ENCODE data around the gene MSMB.

The MSMB gene

GRCh38 chr10:46070749-46071148 is 24.7 kb upstream of the MSMB start:
- no peak overlapping the region for H3K4me3 Mint-ChIP-seq
- no peaks in the 10 kb centered on the region for H3K36me3 Mint-ChIP-seq (ENCODE audit: low read depth)
- peaks cover 5% of the 10 kb centered on the region for H3K27me3 Mint-ChIP-seq (ENCODE audit: low read depth)
- no peak overlapping the region for H3K27ac Mint-ChIP-seq
- TF ChIP-seq CTCF (IDR thresholded peaks at IDR 0.05; ENCODE audit: unreplicated experiment in 3 of 3): no peak
- no peaks in the 10 kb centered on the region for H3K4me1 Mint-ChIP-seq
- H3K9me3 Mint-ChIP-seq: peaks cover 3% of the 10 kb centered on the region

- Mint-ChIP-seq H3K36me3 (ENCODE audit: low read depth) (no peaks in the 10 kb centered on the region), H3K27me3 (ENCODE audit: low read depth) (peaks cover 7% of the 10 kb centered on the region), H3K4me3 (no peak overlapping the region), H3K27ac (no peak overlapping the region), H3K9me3 (peaks cover 3% of the 10 kb centered on the region), H3K4me1 (no peaks in the 10 kb centered on the region)
- no peak for TF ChIP-seq CTCF (IDR thresholded peaks at IDR 0.05; ENCODE audit: unreplicated experiment in 3 of 3)
Observed at GRCh38 chr10:46069771-46070463, 23.8 kb upstream of the MSMB start.

GRCh38 chr10:46068905-46069304 is 22.8 kb upstream of the MSMB start:
- H3K27me3 Mint-ChIP-seq (ENCODE audit: low read depth): peaks cover 4% of the 10 kb centered on the region

GRCh38 chr10:46068117-46068516 is 22.0 kb upstream of the MSMB start:
- peaks cover 4% of the 10 kb centered on the region for H3K27me3 Mint-ChIP-seq (ENCODE audit: low read depth)
- H3K9me3 Mint-ChIP-seq: no peaks in the 10 kb centered on the region
- H3K4me3 Mint-ChIP-seq: no peak overlapping the region
- no peak overlapping the region for H3K27ac Mint-ChIP-seq
- no peaks in the 10 kb centered on the region for H3K4me1 Mint-ChIP-seq
- no peaks in the 10 kb centered on the region for H3K36me3 Mint-ChIP-seq (ENCODE audit: low read depth)
- no peak for TF ChIP-seq CTCF (IDR thresholded peaks at IDR 0.05; ENCODE audit: unreplicated experiment in 3 of 3)

More at GRCh38 chr10:46068905-46069304, 22.8 kb upstream of the MSMB start:
- Mint-ChIP-seq H3K4me3 (no peak overlapping the region), H3K9me3 (peaks cover 3% of the 10 kb centered on the region), H3K27ac (no peak overlapping the region), H3K4me1 (no peaks in the 10 kb centered on the region), H3K36me3 (ENCODE audit: low read depth) (no peaks in the 10 kb centered on the region)
- TF ChIP-seq CTCF (IDR thresholded peaks at IDR 0.05; ENCODE audit: unreplicated experiment in 3 of 3): no peak

GRCh38 chr10:46064269-46064817 is 18.3 kb upstream of the MSMB start:
- H3K9me3 Mint-ChIP-seq: no peaks in the 10 kb centered on the region
- no peaks in the 10 kb centered on the region for H3K36me3 Mint-ChIP-seq (ENCODE audit: low read depth)
- no peak overlapping the region for H3K27ac Mint-ChIP-seq
- TF ChIP-seq CTCF (IDR thresholded peaks at IDR 0.05; ENCODE audit: unreplicated experiment in 3 of 3): no peak
- H3K4me3 Mint-ChIP-seq: no peak overlapping the region
- no peaks in the 10 kb centered on the region for H3K4me1 Mint-ChIP-seq
- H3K27me3 Mint-ChIP-seq (ENCODE audit: low read depth): peaks cover 4% of the 10 kb centered on the region
